Hepatocyte (in vitro differentiated cells): ENCODE data around the gene CDC5L. TPM values are rescaled to one million over a fixed set of nuclear protein-coding genes. Genes with fewer than 3 reads are reported as not detected.

Experiments
- DNase-seq: peaks from one replicate; pipeline ENCODE4 v3.0.0-alpha.2; 2016; ENCODE audit warnings: low spot score
- H2AFZ ChIP-seq: fragments of 200-600 bp; sonication (generic); 2 replicates; pipeline ENCODE4 v1.6.0; 2016; ENCODE audit warnings: antibody characterized with exemption, mild to moderate bottlenecking
- H3K27ac ChIP-seq: fragments of 200-600 bp; sonication (generic); 2 replicates; pipeline ENCODE4 v1.5.1; 2016; ENCODE audit warnings: mild to moderate bottlenecking
- H3K27me3 ChIP-seq: fragments of 200-600 bp; sonication (generic); 2 replicates; pipeline ENCODE4 v1.6.1; 2016
- H3K36me3 ChIP-seq: fragments of 200-600 bp; sonication (generic); replicated peaks from 2 replicates; pipeline ENCODE4 v1.5.1; 2016; ENCODE audit warnings: low read depth; ENCODE audit not compliant: insufficient read depth
- H3K4me1 ChIP-seq: fragments of 200-600 bp; sonication (generic); 2 replicates; pipeline ENCODE4 v1.5.1; 2016; ENCODE audit warnings: mild to moderate bottlenecking, moderate library complexity; ENCODE audit not compliant: insufficient read depth
- H3K4me2 ChIP-seq: fragments of 200-600 bp; sonication (generic); 2 replicates; pipeline ENCODE4 v1.6.0; 2016
- H3K4me3 ChIP-seq: fragments of 200-600 bp; sonication (generic); 2 replicates; pipeline ENCODE4 v1.5.1; 2016; ENCODE audit warnings: mild to moderate bottlenecking
- H3K79me2 ChIP-seq: fragments of 200-600 bp; sonication (generic); 2 replicates; pipeline ENCODE4 v1.6.0; 2017; ENCODE audit warnings: mild to moderate bottlenecking
- H3K9me2 ChIP-seq: fragments of 200-600 bp; sonication (generic); replicated peaks from 2 replicates; pipeline ENCODE4 v1.6.0; 2017; ENCODE audit warnings: mild to moderate bottlenecking; ENCODE audit not compliant: insufficient read depth
- H3K9me3 ChIP-seq: fragments of 200-600 bp; sonication (generic); 2 replicates; pipeline ENCODE4 v1.5.1; 2016; ENCODE audit warnings: low read depth, mild to moderate bottlenecking
- H4K20me1 ChIP-seq: fragments of 200-600 bp; sonication (generic); 2 replicates; pipeline ENCODE4 v1.6.0; 2016; ENCODE audit warnings: mild to moderate bottlenecking; ENCODE audit not compliant: insufficient read depth, poor library complexity, severe bottlenecking
- EZH2 ChIP-seq: fragments of 200-600 bp; sonication (generic); IDR thresholded peaks from 2 replicates; pipeline ENCODE4 v1.6.1; 2016; ENCODE audit warnings: antibody characterized with exemption, mild to moderate bottlenecking, borderline replicate concordance
- EZH2phosphoT487 ChIP-seq: fragments of 200-600 bp; sonication (generic); IDR thresholded peaks from one replicate; pipeline ENCODE4 v1.6.1; 2018; ENCODE audit warnings: antibody characterized with exemption, mild to moderate bottlenecking, low read depth, moderate library complexity; ENCODE audit not compliant: unreplicated experiment, severe bottlenecking
- WGBS: methylation state at CpG from one replicate; pipeline ENCODE4 v1.1.6; 2016; ENCODE audit warnings: low lambda C conversion rate; ENCODE audit errors: missing lambda C conversion rate; 5-methylcytosine and 5-hydroxymethylcytosine counted together
- polyA plus RNA-seq: library from polyadenylated mRNA; unstranded; fragments of >200 nt; fragmentation: Nextera tagmentation; extraction: Ambion mirVana; gene quantifications from 2 replicates; pipeline ENCODE4 v1.2.1, GENCODE V29; 2016
- total RNA-seq: library from RNA; depleted of rRNA; stranded (reverse); fragments of >200 nt; gene quantifications from 2 replicates; pipeline ENCODE4 v1.2.3, GENCODE V29; 2014
- TF ChIP-seq, protein P1 (sequence below): fragments of 200-600 bp; sonication (generic); IDR thresholded peaks from 2 replicates; pipeline ENCODE4 v1.5.1; 2016; ENCODE audit warnings: antibody characterized with exemption, mild to moderate bottlenecking; ENCODE audit not compliant: poor library complexity

The CDC5L gene
- total and polyA plus RNA-seq, 2 experiments from 2014 or later: 10.0 to 23.1 TPM

GRCh38 chr6:44438827-44439226, 51.3 kb downstream of the CDC5L start:
- peaks cover 5% of the 10 kb centered on the region for H4K20me1 ChIP-seq
- no peaks in the 10 kb centered on the region for H3K4me1 ChIP-seq
- peaks cover 3% of the 10 kb centered on the region for H3K36me3 ChIP-seq
- H3K27ac ChIP-seq: no peak overlapping the region
- no peak for DNase-seq
- H3K27me3 ChIP-seq: no peaks in the 10 kb centered on the region
- no peak overlapping the region for H3K4me2 ChIP-seq
- H2AFZ ChIP-seq: no peak overlapping the region
- H3K9me3 ChIP-seq: peaks cover 25% of the 10 kb centered on the region
- H3K9me2 ChIP-seq: no peaks in the 10 kb centered on the region
- TF ChIP-seq EZH2phosphoT487: no peak
- no peak for TF ChIP-seq EZH2
- TF ChIP-seq, protein P1, sequence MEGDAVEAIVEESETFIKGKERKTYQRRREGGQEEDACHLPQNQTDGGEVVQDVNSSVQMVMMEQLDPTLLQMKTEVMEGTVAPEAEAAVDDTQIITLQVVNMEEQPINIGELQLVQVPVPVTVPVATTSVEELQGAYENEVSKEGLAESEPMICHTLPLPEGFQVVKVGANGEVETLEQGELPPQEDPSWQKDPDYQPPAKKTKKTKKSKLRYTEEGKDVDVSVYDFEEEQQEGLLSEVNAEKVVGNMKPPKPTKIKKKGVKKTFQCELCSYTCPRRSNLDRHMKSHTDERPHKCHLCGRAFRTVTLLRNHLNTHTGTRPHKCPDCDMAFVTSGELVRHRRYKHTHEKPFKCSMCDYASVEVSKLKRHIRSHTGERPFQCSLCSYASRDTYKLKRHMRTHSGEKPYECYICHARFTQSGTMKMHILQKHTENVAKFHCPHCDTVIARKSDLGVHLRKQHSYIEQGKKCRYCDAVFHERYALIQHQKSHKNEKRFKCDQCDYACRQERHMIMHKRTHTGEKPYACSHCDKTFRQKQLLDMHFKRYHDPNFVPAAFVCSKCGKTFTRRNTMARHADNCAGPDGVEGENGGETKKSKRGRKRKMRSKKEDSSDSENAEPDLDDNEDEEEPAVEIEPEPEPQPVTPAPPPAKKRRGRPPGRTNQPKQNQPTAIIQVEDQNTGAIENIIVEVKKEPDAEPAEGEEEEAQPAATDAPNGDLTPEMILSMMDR: no peak
- peaks cover 40% of the 10 kb centered on the region for H3K79me2 ChIP-seq
- no peak overlapping the region for H3K4me3 ChIP-seq

DNA sequence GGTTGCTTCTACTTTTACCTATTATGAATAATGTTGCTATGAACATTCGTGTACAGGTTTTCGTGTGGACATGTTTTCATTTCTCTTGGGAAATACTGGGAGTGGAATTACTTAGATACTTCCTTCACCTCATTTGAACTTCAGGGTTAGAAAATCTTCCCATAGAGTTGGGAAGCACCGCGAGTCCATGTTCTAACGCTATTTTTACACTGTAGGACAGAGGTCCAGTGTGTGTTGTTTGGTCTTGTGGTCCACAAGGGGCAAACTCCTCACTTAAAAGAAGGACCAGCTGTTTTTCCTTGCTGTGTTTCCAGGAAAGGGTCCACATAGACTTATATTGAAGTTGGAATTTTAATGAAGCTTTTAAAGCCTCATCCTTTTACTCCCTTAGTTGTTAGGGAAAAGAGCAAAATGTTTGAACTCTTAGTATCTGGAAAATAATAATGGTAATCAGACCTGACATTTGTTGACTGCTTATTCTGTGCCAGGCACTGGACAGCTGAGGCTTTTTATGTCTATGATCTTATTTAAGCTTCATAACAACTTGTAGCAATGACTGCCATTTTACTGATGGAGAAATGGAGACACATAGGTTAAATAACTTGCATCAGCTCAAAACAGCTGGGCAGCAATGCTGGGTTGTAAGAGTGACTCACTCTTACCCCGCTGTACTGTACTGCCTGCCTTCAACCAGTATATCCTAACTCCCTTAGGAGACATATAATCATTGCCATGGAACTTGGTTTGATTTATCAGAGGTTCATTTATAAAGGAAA, 52.0 kb downstream of the CDC5L start:
- 88% methylated on average over 6 of the region's 6 CpGs for WGBS
- no peaks in the 10 kb centered on the region for H3K9me2 ChIP-seq
- no peak overlapping the region for H3K4me3 ChIP-seq
- H2AFZ ChIP-seq: no peak overlapping the region
- no peak overlapping the region for H3K27ac ChIP-seq
- H3K79me2 ChIP-seq: peaks cover 43% of the 10 kb centered on the region
- peaks cover 3% of the 10 kb centered on the region for H3K36me3 ChIP-seq
- peaks cover 25% of the 10 kb centered on the region for H3K9me3 ChIP-seq
- H4K20me1 ChIP-seq: peaks cover 5% of the 10 kb centered on the region
- DNase-seq: no peak
- TF ChIP-seq EZH2phosphoT487 (no peak), EZH2 (no peak)
- TF ChIP-seq, protein P1: no peak
- H3K4me2 ChIP-seq: no peak overlapping the region
- H3K27me3 ChIP-seq: no peaks in the 10 kb centered on the region
- H3K4me1 ChIP-seq: no peaks in the 10 kb centered on the region

- Histone ChIP-seq H3K79me2 (peaks cover 33% of the 10 kb centered on the region), H2AFZ (no peak overlapping the region), H3K9me2 (no peaks in the 10 kb centered on the region), H4K20me1 (peaks cover 4% of the 10 kb centered on the region), H3K9me3 (peaks cover 25% of the 10 kb centered on the region), H3K4me2 (no peak overlapping the region), H3K4me1 (peaks cover 2% of the 10 kb centered on the region), H3K36me3 (peaks cover 3% of the 10 kb centered on the region), H3K27ac (no peak overlapping the region), H3K27me3 (no peaks in the 10 kb centered on the region), H3K4me3 (no peak overlapping the region)
- no peak for DNase-seq
- TF ChIP-seq, protein P1: no peak
- TF ChIP-seq EZH2: no peak
- TF ChIP-seq EZH2phosphoT487: no peak
- 98% methylated on average over 5 of the region's 5 CpGs for WGBS
Measured at GRCh38 chr6:44441091-44441855, 53.8 kb downstream of the CDC5L start.
